Mesothelial cell of epicardium (in vitro differentiated cells): ENCODE results near the gene ERBIN. TPM values are rescaled to one million over a fixed set of nuclear protein-coding genes. Genes with fewer than 3 reads are reported as not detected.
"Not testable (repeated sequence)": the region's sequence is repeated elsewhere in the genome, so short reads cannot be mapped to it uniquely, and the experiment has no call there.

Experiments used
- DNase-seq, 2 experiments: peaks; one replicate each; pipeline ENCODE4 v3.0.0; 2021; ENCODE audit warnings: low spot score in 2 of 2; ENCODE audit not compliant: unreplicated experiment in 2 of 2
- H3K27ac Mint-ChIP-seq: 2 replicates; pipeline ENCODE4 v1.8.0; 2021; ENCODE audit warnings: mixed read lengths
- H3K27me3 Mint-ChIP-seq: 2 replicates; pipeline ENCODE4 v1.8.0; 2021; ENCODE audit warnings: low read depth, mixed read lengths
- H3K36me3 Mint-ChIP-seq: 2 replicates; pipeline ENCODE4 v1.8.0; 2021; ENCODE audit warnings: mixed read lengths
- H3K4me1 Mint-ChIP-seq: 2 replicates; pipeline ENCODE4 v1.8.0; 2021; ENCODE audit warnings: mixed read lengths
- H3K4me3 Mint-ChIP-seq: 2 replicates; pipeline ENCODE4 v1.8.0; 2021; ENCODE audit warnings: mild to moderate bottlenecking, moderate library complexity, mixed read lengths
- H3K9me3 Mint-ChIP-seq: 2 replicates; pipeline ENCODE4 v1.8.0; 2021; ENCODE audit warnings: mixed read lengths
- CTCF ChIP-seq: fragments of 200-600 bp; sonication (generic); IDR thresholded peaks from one replicate; pipeline ENCODE4 v1.5.0; 2021; ENCODE audit warnings: antibody characterized with exemption; ENCODE audit not compliant: unreplicated experiment
- total RNA-seq: library from RNA; stranded (reverse); gene quantifications from 3 replicates; pipeline ENCODE4 v1.2.1, GENCODE V29; 2021

The ERBIN gene
- total RNA-seq, 1 donor from 2014 or later = 81.8 TPM

- H3K27ac Mint-ChIP-seq = peak overlapping the region; percentile 22
- no peak overlapping the region for H3K4me3 Mint-ChIP-seq
- DNase-seq = no peak
- no peaks in the 10 kb centered on the region for H3K4me1 Mint-ChIP-seq
- peaks cover 30% of the 10 kb centered on the region for H3K36me3 Mint-ChIP-seq
- no peaks in the 10 kb centered on the region for H3K27me3 Mint-ChIP-seq
- H3K9me3 Mint-ChIP-seq = peaks cover 14% of the 10 kb centered on the region
- TF ChIP-seq CTCF = no peak
Measured at GRCh38 chr5:66021585-66021984, 95.2 kb downstream of the ERBIN start.

DNA sequence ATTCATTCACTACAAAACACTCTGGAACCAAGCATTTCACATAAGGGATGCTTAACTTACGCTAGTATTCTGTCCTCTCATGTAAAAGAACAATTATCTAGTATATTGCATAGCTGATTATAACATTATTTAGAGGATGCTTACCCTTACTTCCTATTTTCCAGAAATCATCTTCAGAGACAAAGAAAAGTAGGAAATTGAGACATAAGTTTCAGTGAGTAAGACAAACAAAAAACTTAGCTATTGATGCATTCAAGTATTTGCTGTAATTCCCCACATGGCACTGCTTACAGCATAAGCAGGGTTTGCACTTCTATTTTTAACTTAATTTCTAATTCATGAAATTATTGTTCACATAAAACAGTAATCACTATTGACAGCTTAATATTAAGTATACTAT, 112.9 kb downstream of the ERBIN start:
- Mint-ChIP-seq H3K9me3 (no peaks in the 10 kb centered on the region), H3K4me1 (no peaks in the 10 kb centered on the region), H3K27me3 (no peaks in the 10 kb centered on the region), H3K27ac (no peak overlapping the region), H3K36me3 (peaks cover 20% of the 10 kb centered on the region), H3K4me3 (no peak overlapping the region)
- no peak for DNase-seq
- TF ChIP-seq CTCF = no peak

- Mint-ChIP-seq H3K4me1 (no peaks in the 10 kb centered on the region), H3K36me3 (peaks cover 20% of the 10 kb centered on the region), H3K27me3 (no peaks in the 10 kb centered on the region), H3K4me3 (no peak overlapping the region), H3K9me3 (no peaks in the 10 kb centered on the region), H3K27ac (no peak overlapping the region)
- TF ChIP-seq CTCF = no peak
- no peak for DNase-seq
Measured at GRCh38 chr5:66039701-66040100, 113.3 kb downstream of the ERBIN start.

DNA sequence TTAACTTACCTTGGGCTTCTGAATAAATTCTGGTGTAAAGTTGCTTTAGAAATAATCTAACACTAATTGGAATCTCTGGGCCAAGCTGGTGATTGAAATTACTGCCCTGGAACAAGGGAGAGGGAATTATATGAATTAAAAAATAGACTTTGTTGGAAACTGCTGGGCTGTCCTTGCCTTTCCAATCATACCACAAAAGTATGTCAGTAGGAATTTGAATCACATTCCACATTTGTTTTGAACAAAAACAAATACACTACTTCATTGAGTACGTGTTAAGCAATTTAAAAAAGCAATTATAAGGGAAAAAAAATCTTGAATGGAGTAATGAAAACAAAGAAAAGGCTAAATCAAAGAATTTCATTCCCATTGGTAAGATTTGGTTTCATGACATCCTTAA, 115.3 kb downstream of the ERBIN start:
- Mint-ChIP-seq H3K27me3 (no peaks in the 10 kb centered on the region), H3K36me3 (peaks cover 22% of the 10 kb centered on the region), H3K27ac (no peak overlapping the region), H3K4me3 (no peak overlapping the region), H3K4me1 (no peaks in the 10 kb centered on the region), H3K9me3 (no peaks in the 10 kb centered on the region)
- DNase-seq = no peak
- TF ChIP-seq CTCF = no peak

DNA sequence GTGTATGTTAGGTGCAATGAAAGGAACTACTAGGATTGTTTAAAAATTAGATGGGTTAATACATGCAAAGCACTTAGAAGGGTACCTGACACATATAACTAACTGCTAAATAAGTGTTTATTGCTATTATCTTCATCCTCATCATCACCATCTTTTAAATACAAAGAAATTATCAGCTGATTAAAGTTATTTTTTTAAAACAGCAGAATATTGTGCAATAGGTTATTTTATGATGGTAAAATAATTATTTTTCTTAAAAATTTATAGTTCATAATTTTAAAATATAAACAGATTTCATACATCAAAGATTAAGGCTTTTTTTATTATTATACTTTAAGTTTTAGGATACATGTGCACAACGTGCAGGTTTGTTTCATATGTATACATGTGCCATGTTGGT, 130.9 kb downstream of the ERBIN start:
- Mint-ChIP-seq H3K9me3 (peaks cover 20% of the 10 kb centered on the region), H3K4me1 (peaks cover 6% of the 10 kb centered on the region), H3K4me3 (no peak overlapping the region), H3K36me3 (peaks cover 58% of the 10 kb centered on the region), H3K27ac (no peak overlapping the region), H3K27me3 (no peaks in the 10 kb centered on the region)
- TF ChIP-seq CTCF = no peak
- DNase-seq = no peak

DNA sequence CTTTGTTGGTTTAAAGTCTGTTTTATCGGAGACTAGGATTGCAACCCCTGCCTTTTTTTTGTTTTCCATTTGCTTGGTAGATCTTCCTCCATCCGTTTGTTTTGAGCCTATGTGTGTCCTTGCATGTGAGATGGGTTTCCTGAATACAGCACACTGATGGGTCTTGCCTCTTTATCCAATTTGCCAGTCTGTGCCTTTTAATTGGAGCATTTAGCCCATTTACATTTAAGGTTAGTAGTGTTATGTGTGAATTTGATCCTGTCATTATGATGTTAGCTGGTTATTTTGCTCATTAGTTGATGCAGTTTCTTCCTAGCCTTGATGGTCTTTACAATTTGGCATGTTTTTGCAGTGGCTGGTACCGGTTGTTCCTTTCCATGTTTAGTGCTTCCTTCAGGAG, 134.9 kb downstream of the ERBIN start:
- not testable (repeated sequence) for H3K4me1 Mint-ChIP-seq, H3K27me3 Mint-ChIP-seq, H3K27ac Mint-ChIP-seq, H3K4me3 Mint-ChIP-seq, DNase-seq
- Mint-ChIP-seq H3K9me3 (peaks cover 24% of the 10 kb centered on the region), H3K36me3 (peaks cover 55% of the 10 kb centered on the region)

GRCh38 chr5:66063061-66063460, 136.7 kb downstream of the ERBIN start:
- not testable (repeated sequence) for H3K4me1 Mint-ChIP-seq, DNase-seq, H3K27ac Mint-ChIP-seq, H3K4me3 Mint-ChIP-seq, H3K27me3 Mint-ChIP-seq
- Mint-ChIP-seq H3K36me3 (peaks cover 54% of the 10 kb centered on the region), H3K9me3 (peaks cover 24% of the 10 kb centered on the region)
